Upper lobe of left lung (tissue), 6 donors: ENCODE data around the gene ISY1. TPM values are rescaled to one million over a fixed set of nuclear protein-coding genes. Genes with fewer than 3 reads are reported as not detected.

Source experiments
- ATAC-seq, 2 donors: fragments of 200-7000 bp; cut with Tn5 transposase; one replicate each; pipeline ENCODE4 v1.9.1; 2022; ENCODE audit warnings: mild to moderate bottlenecking in 2 of 2, moderate library complexity in 2 of 2; ENCODE audit not compliant: low FRiP score in 2 of 2
- DNase-seq, 2 donors: peaks; one replicate each; pipeline ENCODE4 v3.0.0-alpha.2; 2019 to 2020
- H3K27ac ChIP-seq, 4 donors: fragments of 200-600 bp; sonication (generic); one replicate each; pipeline ENCODE4 v1.5.1; 2016 to 2019
- H3K27me3 ChIP-seq, 4 donors: fragments of 200-600 bp; sonication (generic); one replicate each; pipeline ENCODE4 v1.5.1; 2017 to 2019
- H3K36me3 ChIP-seq, 4 donors: fragments of 200-600 bp; sonication (generic); one replicate each; pipeline ENCODE4 v1.5.1; 2016 to 2019
- H3K4me1 ChIP-seq, 4 donors: fragments of 200-600 bp; sonication (generic); one replicate each; pipeline ENCODE4 v1.5.1; 2018 to 2019
- H3K4me3 ChIP-seq, 4 donors: fragments of 200-600 bp; sonication (generic); one replicate each; pipeline ENCODE4 v1.5.1; 2017 to 2019; ENCODE audit warnings: mild to moderate bottlenecking in 2 of 4, moderate library complexity in 1 of 4
- H3K9me3 ChIP-seq, 4 donors: fragments of 200-600 bp; sonication (generic); one replicate each; pipeline ENCODE4 v1.5.1; 2018 to 2019
- CTCF ChIP-seq, 6 experiments: fragments of 450-650 bp in 4 of 6; fragments of 200-600 bp in 2 of 6; sonication (generic) in 2 of 6; IDR thresholded peaks; one replicate each; pipeline ENCODE4 v1.5.1; 2016 to 2019; ENCODE audit warnings: antibody characterized with exemption in 6 of 6
- EP300 ChIP-seq, 4 donors: sonication (generic); formaldehyde crosslinking; IDR thresholded peaks; one replicate each; pipeline ENCODE4 v1.5.1; 2017; ENCODE audit warnings: antibody characterized with exemption in 4 of 4, control low read depth in 2 of 4
- POLR2A ChIP-seq, 4 donors: fragments of 450-650 bp; IDR thresholded peaks; one replicate each; pipeline ENCODE4 v1.5.1; 2016 to 2017; ENCODE audit warnings: antibody characterized with exemption in 4 of 4, mild to moderate bottlenecking in 2 of 4
- POLR2AphosphoS5 ChIP-seq, 2 donors: sonication (generic); formaldehyde crosslinking; IDR thresholded peaks; one replicate each; pipeline ENCODE4 v1.5.1; 2017; ENCODE audit warnings: antibody characterized with exemption in 2 of 2
- WGBS, 2 donors: methylation state at CpG; one replicate each; pipeline ENCODE4 v1.1.5; 2017 to 2018; 5-methylcytosine and 5-hydroxymethylcytosine counted together
- total RNA-seq, 6 donors: library from RNA; depleted of rRNA in 4 of 6; stranded (reverse); fragments of >200 nt in 4 of 6; gene quantifications; one replicate each; pipeline versions ENCODE4 v1.1.0 to v1.2.1, GENCODE V29; 2016 to 2021
- donor health status: DM: no; HTN: no; CAD: no; lungs with moderate emphysema.
- donor health status: DM: no; HTN: yes; CAD: no; lungs with severe emphysema.

The ISY1 gene
- total RNA-seq, 6 donors from 2014 or later: 14.2 to 34.8 (median 19.6) TPM

- Histone ChIP-seq H3K36me3 (no peaks in the 10 kb centered on the region), H3K27me3 (no peaks in the 10 kb centered on the region), H3K27ac (no peak overlapping the region), H3K4me1 (peaks cover 3 to 14% (median 7%) of the 10 kb centered on the region in 4 donors), H3K9me3 (no peaks in the 10 kb centered on the region), H3K4me3 (no peak overlapping the region)
- TF ChIP-seq POLR2A (IDR thresholded peaks at IDR 0.05) (no peak), CTCF (IDR thresholded peaks at IDR 0.05) (no peak)
- DNase-seq: no peak
- WGBS, 2 donors: 66 to 70% methylated on average over 8 of the region's 8 CpGs
- ATAC-seq: no peak
These were observed 79.4 kb downstream of the ISY1 start for GRCh38 chr3:129081503-129081902.

GRCh38 chr3:129078510-129078909 is 82.4 kb downstream of the ISY1 start:
- Histone ChIP-seq H3K36me3 (no peaks in the 10 kb centered on the region), H3K4me1 (peaks cover 0 to 12% (median 6%) of the 10 kb centered on the region in 4 donors), H3K4me3 (no peak overlapping the region), H3K27me3 (no peaks in the 10 kb centered on the region), H3K9me3 (no peaks in the 10 kb centered on the region), H3K27ac (no peak overlapping the region)
- no peak for DNase-seq
- 93 to 97% methylated on average over 4 to 8 of the region's 8 CpGs for WGBS, 2 donors
- ATAC-seq: no peak
- TF ChIP-seq POLR2A (IDR thresholded peaks at IDR 0.05) (no peak), EP300 (IDR thresholded peaks at IDR 0.05) (no peak), CTCF (IDR thresholded peaks at IDR 0.05) (no peak), POLR2AphosphoS5 (IDR thresholded peaks at IDR 0.05) (no peak)

Other genes with a start within 250 kb of the ISY1 start
- gene CFAP92, start 167.0 kb downstream of the ISY1 start, total RNA-seq: 10 to 100 TPM in 2 of 6 donors, 1 to 10 TPM in 3, under 1 TPM in 1; 0.66 to 21.3 (median 5.0) TPM
- 10 to 100 TPM in 3 of 6 donors, 1 to 10 TPM in 3; 3.1 to 20.6 (median 11.4) TPM for gene EFCC1, start 159.8 kb downstream of the ISY1 start, total RNA-seq
- 10 to 100 TPM in 1 of 6 donors, 1 to 10 TPM in 2, under 1 TPM in 2, not detected in 1; 0.47 to 12.0 (median 4.3) TPM for gene GP9, start 100.3 kb downstream of the ISY1 start, total RNA-seq
- 10 to 100 TPM; 19.0 to 54.2 (median 34.0) TPM for gene RAB43, start 39.3 kb downstream of the ISY1 start, total RNA-seq
- gene CNBP, start 22.8 kb upstream of the ISY1 start, total RNA-seq: 100 to 1,000 TPM; 185 to 426 (median 312) TPM
- gene COPG1, start 88.5 kb upstream of the ISY1 start, total RNA-seq: 100 to 1,000 TPM; 108 to 191 (median 171) TPM
- gene HMCES, start 117.8 kb upstream of the ISY1 start, total RNA-seq: 10 to 100 TPM; 27.0 to 38.0 (median 31.1) TPM